HepG2 (cell line): ENCODE results near the gene CEP97. TPM values are rescaled to one million over a fixed set of nuclear protein-coding genes. Genes with fewer than 3 reads are reported as not detected.
A peak's percentile ranks its signal among the peaks of the same experiment; 100 is the strongest.

Source experiments
- DMTF1 ChIP-seq: sonication (generic); formaldehyde crosslinking; IDR thresholded peaks from 2 replicates; pipeline ENCODE4 v1.4.0; 2020; ENCODE audit warnings: mild to moderate bottlenecking, missing genetic modification reagents
- HDAC2 ChIP-seq: sonication (generic); formaldehyde crosslinking; IDR thresholded peaks from 2 replicates; pipeline ENCODE4 v1.4.0; 2020; ENCODE audit warnings: missing genetic modification reagents
- HDAC6 ChIP-seq: fragments of 200-600 bp; sonication (generic); IDR thresholded peaks from 2 replicates; pipeline ENCODE4 v1.7.0; 2017; ENCODE audit warnings: mild to moderate bottlenecking, antibody characterized with exemption, low read length, low read depth
- HES4 ChIP-seq: sonication (generic); formaldehyde crosslinking; IDR thresholded peaks from 2 replicates; pipeline ENCODE4 v1.9.0; 2021; ENCODE audit warnings: mild to moderate bottlenecking, missing genetic modification reagents, borderline replicate concordance
- HNRNPH1 ChIP-seq: fragments of 200-400 bp; formaldehyde crosslinking; optimal IDR thresholded peaks from 2 replicates; pipeline ENCODE3; 2017; ENCODE audit warnings: mild to moderate bottlenecking, low read depth, low read length
- HNRNPK ChIP-seq: fragments of 200-400 bp; formaldehyde crosslinking; IDR thresholded peaks from 2 replicates; pipeline ENCODE4 v1.6.1; 2018; ENCODE audit warnings: low read length, low read depth, moderate library complexity, mild to moderate bottlenecking; ENCODE audit not compliant: poor library complexity, severe bottlenecking
- IKZF1 ChIP-seq: fragments of 450-650 bp; IDR thresholded peaks from 2 replicates; pipeline ENCODE4 v1.7.1; 2016
- MAZ ChIP-seq, 2 experiments: sonication (generic) in 1 of 2; formaldehyde crosslinking in 1 of 2; IDR thresholded peaks; 2 replicates each; pipeline versions ENCODE4 v1.5.0 to v1.6.1; 2012 to 2020; ENCODE audit warnings: low read depth in 2 of 2, mild to moderate bottlenecking in 2 of 2, borderline replicate concordance in 1 of 2, improper control_type of control experiment in 1 of 2, low read length in 1 of 2, missing genetic modification reagents in 1 of 2, moderate library complexity in 1 of 2
- NCOA2 ChIP-seq: sonication (generic); formaldehyde crosslinking; IDR thresholded peaks from 2 replicates; pipeline ENCODE4 v1.8.0; 2022; ENCODE audit warnings: inconsistent platforms
- SPEN ChIP-seq: sonication (generic); formaldehyde crosslinking; IDR thresholded peaks from 2 replicates; pipeline ENCODE4 v1.5.1; 2020; ENCODE audit warnings: low read depth, mild to moderate bottlenecking, missing genetic modification reagents
- STAT6 ChIP-seq: sonication (generic); formaldehyde crosslinking; IDR thresholded peaks from 2 replicates; pipeline ENCODE4 v1.4.0; 2020; ENCODE audit warnings: missing genetic modification reagents, mild to moderate bottlenecking, borderline replicate concordance
- TBP ChIP-seq: sonication (generic); formaldehyde crosslinking; IDR thresholded peaks from 2 replicates; pipeline ENCODE4 v1.5.0; 2020; ENCODE audit warnings: missing genetic modification reagents
- TEAD3 ChIP-seq: optimal IDR thresholded peaks from 2 replicates; pipeline ENCODE3; 2016; ENCODE audit warnings: borderline replicate concordance
- THRA ChIP-seq: sonication (generic); formaldehyde crosslinking; IDR thresholded peaks from 2 replicates; pipeline ENCODE4 v1.4.0; 2020; ENCODE audit warnings: missing genetic modification reagents, borderline replicate concordance
- ZBTB42 ChIP-seq: sonication (generic); formaldehyde crosslinking; IDR thresholded peaks from 2 replicates; pipeline ENCODE4 v1.5.0; 2020; ENCODE audit warnings: mild to moderate bottlenecking, missing genetic modification reagents
- ZBTB7A ChIP-seq: sonication (generic); formaldehyde crosslinking; IDR thresholded peaks from 2 replicates; pipeline ENCODE4 v1.8.0; 2022; ENCODE audit warnings: mild to moderate bottlenecking, missing genetic modification reagents
- ZNF235 ChIP-seq: sonication (generic); formaldehyde crosslinking; IDR thresholded peaks from 2 replicates; pipeline ENCODE4 v1.8.1; 2023; ENCODE audit warnings: mild to moderate bottlenecking, missing genetic modification reagents, borderline replicate concordance
- ZNF281 ChIP-seq: sonication (generic); formaldehyde crosslinking; IDR thresholded peaks from 2 replicates; pipeline ENCODE4 v1.4.0; 2020; ENCODE audit warnings: missing genetic modification reagents, borderline replicate concordance
- ZNF337 ChIP-seq: sonication (generic); formaldehyde crosslinking; IDR thresholded peaks from 2 replicates; pipeline ENCODE4 v1.5.1; 2020; ENCODE audit warnings: missing genetic modification reagents, low read depth, mild to moderate bottlenecking, borderline replicate concordance
- polyA plus RNA-seq, 8 experiments: library from polyadenylated mRNA; depleted of rRNA in 3 of 8; stranded (reverse) in 7 of 8; unstranded in 1 of 8; fragments of >200 nt; fragmentation: Illumina TruSeq in 4 of 8; extraction: Trizol in 4 of 8; gene quantifications; 2 replicates each; pipeline versions ENCODE4 v1.2.1 to v1.2.3, GENCODE V29; 2011 to 2016; ENCODE audit warnings: low read depth in 4 of 8, missing spikeins in 1 of 8, mixed read lengths in 1 of 8; ENCODE audit not compliant: insufficient read depth in 1 of 8
- total RNA-seq, 5 experiments: library from RNA; depleted of rRNA; stranded (reverse); fragments of >200 nt; fragmentation: Illumina TruSeq; extraction: Trizol; gene quantifications; 2 replicates each; pipeline ENCODE4 v1.2.3, GENCODE V29; 2016; ENCODE audit warnings: low read depth in 1 of 5

Gene CEP97
- total and polyA plus RNA-seq, 2 of the 13 experiments (the other 11 are each of a cell fraction or from before 2014, with no cell fraction given) = 0.99 to 6.5 TPM

GRCh38 chr3:101676216-101676764 is 48.1 kb upstream of the CEP97 start (continued):
- TF ChIP-seq HES4 (no peak; the same call in 1 of the 2 replicates), DMTF1 (CRISPR knock-in tag) (0 out of 2 replicates have a peak, but pooled peaks have one; percentile 10), HDAC2 (0 out of 2 replicates have a peak, but pooled peaks have one; percentile 43), THRA (CRISPR knock-in tag) (0 out of 2 replicates have a peak, but pooled peaks have one; percentile 21), ZBTB7A (peak; percentile 43; the same call in 1 of the 2 replicates), ZNF281 (CRISPR knock-in tag) (no peak), IKZF1 (no peak), ZBTB42 (CRISPR knock-in tag) (peak; percentile 75; the same call in 1 of the 2 replicates), HNRNPH1 (no peak), SPEN (CRISPR knock-in tag) (peak; percentile 51; the same call in 1 of the 2 replicates), TEAD3 (no peak), STAT6 (CRISPR knock-in tag) (no peak; the same call in 1 of the 2 replicates), ZNF337 (CRISPR knock-in tag) (peak; percentile 67; the same call in 1 of the 2 replicates), NCOA2 (CRISPR knock-in tag) (no peak), HDAC6 (no peak), ZNF235 (CRISPR knock-in tag) (peak; percentile 36; the same call in 1 of the 2 replicates), MAZ (IDR thresholded peaks at IDR 0.05; ENCODE audit: borderline replicate concordance, low read depth, low read length) (peak; percentile 73; the same call in 1 of the 2 replicates), MAZ (CRISPR knock-in tag; IDR thresholded peaks at IDR 0.05; ENCODE audit: low read depth) (peak; percentile 76), TBP (CRISPR knock-in tag) (no peak), HNRNPK (no peak)
